Caco-2 (cell line): ENCODE measurements around the gene PTPRG. TPM values are rescaled to one million over a fixed set of nuclear protein-coding genes. Genes with fewer than 3 reads are reported as not detected.

Source experiments
- BruUV-seq: library from RNA; stranded (reverse); fragments of 400-500 nt; replicated peaks from 2 replicates; lab custom pipeline; 2021; lab: Mats Ljungman, UMichigan
- CTCF ChIA-PET: fragments of 300-600 bp; sonication (Branson Sonifier 250); formaldehyde crosslinking; loops from one replicate; lab custom pipeline; 2022; ENCODE audit warnings: antibody characterized with exemption; lab: Charles Lee
- POLR2A ChIA-PET: fragments of 300-600 bp; sonication (Branson Sonifier 250); formaldehyde crosslinking; loops from one replicate; lab custom pipeline; 2022; ENCODE audit warnings: antibody characterized with exemption; lab: Charles Lee
- DNase-seq, 2 experiments: peaks; one replicate each; pipeline versions ENCODE4 v3.0.0 to v3.0.0-alpha.2; 2020 to 2022
- H3K27me3 ChIP-seq: replicated peaks from 2 replicates; pipeline ENCODE4 v1.6.0; 2011; ENCODE audit warnings: low read length; ENCODE audit not compliant: control insufficient read depth, insufficient read depth
- H3K36me3 ChIP-seq: 2 replicates; pipeline ENCODE4 v1.5.1; 2011; ENCODE audit warnings: low read length; ENCODE audit not compliant: control insufficient read depth, insufficient read depth
- H3K4me1 ChIP-seq: fragments of 250-450 bp; sonication (Bioruptor Pico); 2 replicates; pipeline ENCODE4 v1.5.1; 2020; ENCODE audit warnings: mild to moderate bottlenecking
- H3K4me3 ChIP-seq: 2 replicates; pipeline ENCODE4 v1.5.1; 2011; ENCODE audit warnings: low read depth, mild to moderate bottlenecking, control low read depth, low read length
- H3K9me3 ChIP-seq: fragments of 250-450 bp; sonication (Bioruptor Pico); 2 replicates; pipeline ENCODE4 v1.5.1; 2020; ENCODE audit warnings: mild to moderate bottlenecking, moderate library complexity
- H3K27ac Mint-ChIP-seq: one replicate; pipeline ENCODE4 v1.8.0; 2022; ENCODE audit warnings: mixed read lengths; ENCODE audit not compliant: unreplicated experiment
- H3K27me3 Mint-ChIP-seq: one replicate; pipeline ENCODE4 v1.8.0; 2022; ENCODE audit warnings: mixed read lengths; ENCODE audit not compliant: insufficient read depth, unreplicated experiment
- H3K36me3 Mint-ChIP-seq: one replicate; pipeline ENCODE4 v1.8.0; 2022; ENCODE audit warnings: mild to moderate bottlenecking, mixed read lengths; ENCODE audit not compliant: insufficient read depth, unreplicated experiment
- H3K4me1 Mint-ChIP-seq: one replicate; pipeline ENCODE4 v1.8.0; 2022; ENCODE audit warnings: low read depth, mixed read lengths; ENCODE audit not compliant: unreplicated experiment
- H3K4me3 Mint-ChIP-seq: one replicate; pipeline ENCODE4 v1.8.0; 2022; ENCODE audit warnings: mild to moderate bottlenecking, moderate library complexity, mixed read lengths; ENCODE audit not compliant: unreplicated experiment
- H3K9me3 Mint-ChIP-seq: one replicate; pipeline ENCODE4 v1.8.0; 2022; ENCODE audit warnings: mixed read lengths; ENCODE audit not compliant: unreplicated experiment
- intact Hi-C: fragments of 100-400 bp; cut with micrococcal nuclease; formaldehyde crosslinking; loops from one replicate; pipeline ENCODE4 v1.10.0; 2022; ENCODE audit not compliant: unreplicated experiment
- total RNA-seq: library from RNA; stranded (reverse); gene quantifications from 2 replicates; pipeline ENCODE4 v1.2.3, GENCODE V29; 2022
- TF ChIP-seq, protein P1 (sequence below), 2 experiments: fragments of 200-600 bp in 1 of 2; IDR thresholded peaks; 1 replicate in 1 of 2; 2 replicates in 1 of 2; pipeline versions ENCODE4 v1.5.1 to v1.8.0; 2011 to 2022; ENCODE audit warnings: antibody characterized with exemption in 1 of 2, control low read depth in 1 of 2, inconsistent platforms in 1 of 2, low read depth in 1 of 2, low read length in 1 of 2, mild to moderate bottlenecking in 1 of 2, moderate library complexity in 1 of 2; ENCODE audit not compliant: insufficient read depth in 1 of 2, severe bottlenecking in 1 of 2, unreplicated experiment in 1 of 2

The PTPRG gene
- total RNA-seq, 1 experiment from 2014 or later, result 46.4 TPM

DNA sequence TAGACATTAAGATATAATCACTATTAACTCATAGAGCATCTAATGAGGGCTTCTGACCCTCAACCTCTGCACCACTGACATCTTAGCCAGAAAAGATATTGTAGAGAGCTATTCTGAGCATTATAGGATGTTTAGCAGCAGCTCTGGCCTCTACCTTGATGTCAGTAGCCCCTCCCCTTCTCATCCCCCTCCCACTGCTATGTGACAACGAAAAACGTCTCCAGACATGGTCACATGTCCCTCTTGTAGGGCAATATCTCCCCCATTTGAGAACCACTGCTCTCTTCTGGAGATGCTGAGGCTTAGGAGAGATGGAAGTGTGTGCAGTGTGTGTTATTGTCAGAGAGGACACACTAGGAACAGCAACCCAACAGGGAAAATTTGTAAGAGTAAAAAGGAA, 569.7 kb downstream of the PTPRG start:
- Mint-ChIP-seq H3K4me1 (no peaks in the 10 kb centered on the region), H3K27ac (no peak overlapping the region), H3K27me3 (no peaks in the 10 kb centered on the region), H3K36me3 (no peaks in the 10 kb centered on the region), H3K4me3 (no peak overlapping the region), H3K9me3 (no peaks in the 10 kb centered on the region)
- ChIA-PET POLR2A (no interaction called here), CTCF (no interaction called here)
- Histone ChIP-seq H3K4me3 (no peak overlapping the region), H3K27me3 (no peaks in the 10 kb centered on the region), H3K9me3 (no peaks in the 10 kb centered on the region), H3K4me1 (no peaks in the 10 kb centered on the region), H3K36me3 (no peaks in the 10 kb centered on the region)
- BruUV-seq, result no TSS peak
- DNase-seq, result no peak
- intact Hi-C loops, result loop anchor here (5.0 kb wide), 1 partner anchor 269 kb away; no protein-coding TSS in a partner anchor
- TF ChIP-seq, protein P1, sequence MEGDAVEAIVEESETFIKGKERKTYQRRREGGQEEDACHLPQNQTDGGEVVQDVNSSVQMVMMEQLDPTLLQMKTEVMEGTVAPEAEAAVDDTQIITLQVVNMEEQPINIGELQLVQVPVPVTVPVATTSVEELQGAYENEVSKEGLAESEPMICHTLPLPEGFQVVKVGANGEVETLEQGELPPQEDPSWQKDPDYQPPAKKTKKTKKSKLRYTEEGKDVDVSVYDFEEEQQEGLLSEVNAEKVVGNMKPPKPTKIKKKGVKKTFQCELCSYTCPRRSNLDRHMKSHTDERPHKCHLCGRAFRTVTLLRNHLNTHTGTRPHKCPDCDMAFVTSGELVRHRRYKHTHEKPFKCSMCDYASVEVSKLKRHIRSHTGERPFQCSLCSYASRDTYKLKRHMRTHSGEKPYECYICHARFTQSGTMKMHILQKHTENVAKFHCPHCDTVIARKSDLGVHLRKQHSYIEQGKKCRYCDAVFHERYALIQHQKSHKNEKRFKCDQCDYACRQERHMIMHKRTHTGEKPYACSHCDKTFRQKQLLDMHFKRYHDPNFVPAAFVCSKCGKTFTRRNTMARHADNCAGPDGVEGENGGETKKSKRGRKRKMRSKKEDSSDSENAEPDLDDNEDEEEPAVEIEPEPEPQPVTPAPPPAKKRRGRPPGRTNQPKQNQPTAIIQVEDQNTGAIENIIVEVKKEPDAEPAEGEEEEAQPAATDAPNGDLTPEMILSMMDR (IDR thresholded peaks at IDR 0.05; ENCODE audit: insufficient read depth in 1 of 2, low read depth in 1 of 2, low read length in 1 of 2, severe bottlenecking in 1 of 2, unreplicated experiment in 1 of 2), result no peak

DNA sequence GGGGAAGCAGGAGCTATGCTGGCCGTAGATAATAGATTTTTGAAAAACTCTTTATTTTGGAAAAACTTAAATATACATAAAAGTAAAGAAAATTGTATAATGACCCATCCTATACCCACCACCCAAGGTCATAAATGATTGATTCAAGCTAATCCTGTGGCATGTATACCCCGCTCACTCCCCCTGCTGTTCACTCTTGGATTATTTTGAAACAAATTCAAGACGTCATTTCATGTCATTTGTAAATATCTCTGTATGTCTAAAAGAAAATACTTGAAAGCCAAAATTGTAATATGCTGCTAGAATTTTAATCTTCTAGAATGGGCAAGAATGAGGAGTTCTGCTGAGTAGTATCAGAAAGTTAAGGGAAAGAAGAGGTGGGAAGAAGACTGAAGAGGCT, 570.2 kb downstream of the PTPRG start:
- Mint-ChIP-seq H3K27me3 (no peaks in the 10 kb centered on the region), H3K27ac (no peak overlapping the region), H3K9me3 (no peaks in the 10 kb centered on the region), H3K4me3 (no peak overlapping the region), H3K36me3 (no peaks in the 10 kb centered on the region), H3K4me1 (no peaks in the 10 kb centered on the region)
- ChIA-PET CTCF (no interaction called here), POLR2A (no interaction called here)
- peak in 1 of 2 experiments; percentile 19 for DNase-seq
- H3K9me3 ChIP-seq, result no peaks in the 10 kb centered on the region
- no peaks in the 10 kb centered on the region for H3K36me3 ChIP-seq
- no peaks in the 10 kb centered on the region for H3K4me1 ChIP-seq
- TF ChIP-seq, protein P1 (IDR thresholded peaks at IDR 0.05; ENCODE audit: insufficient read depth in 1 of 2, low read depth in 1 of 2, low read length in 1 of 2, severe bottlenecking in 1 of 2, unreplicated experiment in 1 of 2), result peak; percentile 22 to 55
- no peaks in the 10 kb centered on the region for H3K27me3 ChIP-seq
- intact Hi-C loops, result loop anchor here (5.0 kb wide), 1 partner anchor 269 kb away; no protein-coding TSS in a partner anchor
- no TSS peak for BruUV-seq
- H3K4me3 ChIP-seq, result no peak overlapping the region

DNA sequence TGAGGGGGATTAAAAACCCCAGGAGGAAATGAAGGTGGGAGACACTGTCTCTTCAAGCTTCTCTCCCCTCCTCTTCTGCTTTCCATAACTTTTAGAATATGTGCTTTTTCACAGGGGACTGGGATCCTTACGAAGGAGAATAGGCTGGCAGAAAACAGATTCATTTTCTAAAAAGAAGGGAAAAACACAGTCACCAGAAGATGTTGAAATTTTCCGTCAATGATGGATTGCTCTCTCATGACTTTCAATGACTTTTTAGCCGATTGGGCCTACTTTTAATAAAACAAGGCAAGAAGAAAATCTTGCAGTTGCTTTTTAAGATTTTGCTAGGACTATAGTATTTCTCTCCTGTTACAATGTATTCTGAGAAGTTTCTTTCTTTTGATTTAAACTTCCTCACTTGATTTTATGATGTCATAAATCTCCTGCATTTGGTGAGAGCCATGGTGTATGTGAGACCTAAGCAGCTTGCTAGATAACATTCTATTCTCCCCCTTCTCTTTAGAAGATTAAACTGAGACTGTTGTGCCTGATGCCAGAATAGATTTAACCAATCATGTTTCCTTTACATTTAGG, 570.7 kb downstream of the PTPRG start:
- intact Hi-C loops, result loop anchor here (5.0 kb wide), 1 partner anchor 270 kb away; no protein-coding TSS in a partner anchor
- TF ChIP-seq, protein P1 (IDR thresholded peaks at IDR 0.05; ENCODE audit: insufficient read depth in 1 of 2, low read depth in 1 of 2, low read length in 1 of 2, severe bottlenecking in 1 of 2, unreplicated experiment in 1 of 2), result no peak
- Histone ChIP-seq H3K27me3 (no peaks in the 10 kb centered on the region), H3K36me3 (no peaks in the 10 kb centered on the region), H3K4me1 (no peaks in the 10 kb centered on the region), H3K4me3 (no peak overlapping the region), H3K9me3 (no peaks in the 10 kb centered on the region)
- no peaks in the 10 kb centered on the region for H3K36me3 Mint-ChIP-seq
- CTCF ChIA-PET, result no interaction called here
- DNase-seq, result no peak
- POLR2A ChIA-PET, result no interaction called here
- H3K9me3 Mint-ChIP-seq, result no peaks in the 10 kb centered on the region
- H3K27me3 Mint-ChIP-seq, result no peaks in the 10 kb centered on the region
- H3K4me3 Mint-ChIP-seq, result no peak overlapping the region
- no peaks in the 10 kb centered on the region for H3K4me1 Mint-ChIP-seq
- no TSS peak for BruUV-seq
- H3K27ac Mint-ChIP-seq, result no peak overlapping the region
